K562 (cell line): ENCODE results near the gene LPCAT1. TPM values are rescaled to one million over a fixed set of nuclear protein-coding genes. Genes with fewer than 3 reads are reported as not detected.

Experiments
- ATAC-seq: fragments of 200-7000 bp; cut with Tn5 transposase; 3 replicates; pipeline ENCODE4 v1.9.1; 2020; ENCODE audit warnings: moderate library complexity
- BruUV-seq: library from RNA; stranded (reverse); fragments of 400-500 nt; replicated peaks from 2 replicates; lab custom pipeline; 2021; lab: Mats Ljungman, UMichigan
- CTCF ChIA-PET: fragments of 300-600 bp; formaldehyde crosslinking; extraction: SDS; loops from one replicate; lab custom pipeline; 2021; ENCODE audit warnings: low intra/inter-chr PET ratio; lab: Yijun Ruan, JAX
- POLR2A ChIA-PET: fragments of 300-600, 350-650 bp; sonication (Branson Sonifier 250); formaldehyde crosslinking; extraction: SDS; loops from one replicate; lab custom pipeline; 2021; ENCODE audit warnings: antibody characterized with exemption, inconsistent platforms; lab: Yijun Ruan, JAX
- DNase-seq, 4 experiments: peaks; one replicate each; pipeline versions ENCODE4 v3.0.0 to v3.0.0-alpha.2; 2011 to 2018; ENCODE audit warnings: low spot score in 3 of 4, mixed read lengths in 3 of 4; ENCODE audit errors: extremely low read depth in 1 of 4
- FAIRE-seq: peaks from 2 replicates; lab custom pipeline; 2011; peaks lifted over from hg19 to GRCh38; lab: Jason Lieb, UNC
- H2AFZ ChIP-seq: 2 replicates; pipeline ENCODE4 v1.6.0; 2011; ENCODE audit warnings: low read depth, low read length, control low read depth, inconsistent platforms
- H3K27ac ChIP-seq: fragments of 200-600 bp; 3 replicates; pipeline ENCODE4 v1.8.0; 2011; ENCODE audit warnings: low read depth, mild to moderate bottlenecking, control low read depth, inconsistent platforms, low read length, moderate library complexity, mixed read lengths; ENCODE audit errors: extremely low read depth
- H3K27me3 ChIP-seq, 2 experiments: fragments of 300-600 bp in 1 of 2; 2 replicates in 1 of 2; 3 replicates in 1 of 2; pipeline versions ENCODE4 v1.6.0 to v1.8.0; 2011; ENCODE audit warnings: inconsistent platforms in 2 of 2, low read length in 2 of 2, mild to moderate bottlenecking in 1 of 2, mixed read lengths in 1 of 2, moderate library complexity in 1 of 2; ENCODE audit not compliant: control insufficient read depth in 2 of 2, insufficient read depth in 2 of 2
- H3K36me3 ChIP-seq: fragments of 300-600 bp; 3 replicates; pipeline ENCODE4 v1.8.0; 2011; ENCODE audit warnings: mild to moderate bottlenecking, low read length, inconsistent platforms; ENCODE audit not compliant: control insufficient read depth, insufficient read depth
- H3K4me1 ChIP-seq, 2 experiments: fragments of 200-600 bp in 1 of 2; replicated peaks in 1 of 2; 2 replicates in 1 of 2; 3 replicates in 1 of 2; pipeline versions ENCODE4 v1.5.1 to v1.8.0; 2011; ENCODE audit warnings: inconsistent platforms in 2 of 2, low read length in 2 of 2, mild to moderate bottlenecking in 1 of 2, mixed read lengths in 1 of 2, moderate library complexity in 1 of 2; ENCODE audit not compliant: control insufficient read depth in 2 of 2, insufficient read depth in 2 of 2
- H3K4me2 ChIP-seq: 2 replicates; pipeline ENCODE4 v1.6.1; 2011; ENCODE audit warnings: low read length, control low read depth, inconsistent platforms, mixed read lengths; ENCODE audit not compliant: insufficient read depth
- H3K4me3 ChIP-seq: fragments of 200-600 bp; sonication (generic), shearing (Covaris generic); 2 replicates; pipeline ENCODE4 v1.5.1; 2016; ENCODE audit warnings: control low read depth, inconsistent platforms
- H3K79me2 ChIP-seq: fragments of 200-600 bp; 3 replicates; pipeline ENCODE4 v1.8.0; 2011; ENCODE audit warnings: low read length, inconsistent platforms; ENCODE audit not compliant: control insufficient read depth, insufficient read depth
- H3K9ac ChIP-seq, 2 experiments: 2 replicates each; pipeline versions ENCODE4 v1.6.0 to v1.6.1; 2011; ENCODE audit warnings: low read depth in 2 of 2, low read length in 2 of 2, control low read depth in 1 of 2, inconsistent platforms in 1 of 2, mild to moderate bottlenecking in 1 of 2, mixed read lengths in 1 of 2; ENCODE audit not compliant: insufficient read depth in 1 of 2
- H3K9me1 ChIP-seq: one replicate; pipeline ENCODE4 v1.6.0; 2011; ENCODE audit warnings: inconsistent platforms, mild to moderate bottlenecking, low read length, moderate library complexity; ENCODE audit not compliant: control insufficient read depth, insufficient read depth
- H3K9me3 ChIP-seq: replicated peaks from 2 replicates; pipeline ENCODE4 v1.5.1; 2011; ENCODE audit warnings: low read depth, low read length, inconsistent platforms; ENCODE audit not compliant: control insufficient read depth, insufficient read depth
- H4K20me1 ChIP-seq: replicated peaks from 2 replicates; pipeline ENCODE4 v1.6.1; 2011; ENCODE audit warnings: low read length, inconsistent platforms, mixed read lengths; ENCODE audit not compliant: control insufficient read depth, insufficient read depth
- CBFA2T2 ChIP-seq: fragments of 450-650 bp; conservative IDR thresholded peaks from 2 replicates; pipeline ENCODE4 v1.6.1; 2017; ENCODE audit warnings: mild to moderate bottlenecking
- CBFB ChIP-seq: sonication (generic); formaldehyde crosslinking; IDR thresholded peaks from 2 replicates; pipeline ENCODE4 v1.4.0; 2020; ENCODE audit warnings: mild to moderate bottlenecking, missing genetic modification reagents
- GABPB1 ChIP-seq: sonication (generic); formaldehyde crosslinking; IDR thresholded peaks from 2 replicates; pipeline ENCODE4 v1.8.0; 2022; ENCODE audit warnings: mild to moderate bottlenecking, missing genetic modification reagents
- GTF2A2 ChIP-seq: IDR thresholded peaks from 2 replicates; pipeline ENCODE4 v1.6.1; 2016; ENCODE audit warnings: mild to moderate bottlenecking, missing genetic modification characterization, missing compliant biosample characterization
- JUN ChIP-seq, 2 experiments: sonication (generic) in 1 of 2; formaldehyde crosslinking in 1 of 2; IDR thresholded peaks; 2 replicates each; pipeline versions ENCODE4 v1.6.1 to v1.8.0; 2012 to 2022; ENCODE audit warnings: borderline replicate concordance in 2 of 2, mild to moderate bottlenecking in 2 of 2, improper control_type of control experiment in 1 of 2, low read depth in 1 of 2, low read length in 1 of 2, missing genetic modification reagents in 1 of 2
- RCOR1 ChIP-seq, 2 experiments: IDR thresholded peaks; 2 replicates each; pipeline ENCODE4 v1.6.1; 2012; ENCODE audit warnings: low read depth in 2 of 2, low read length in 2 of 2, borderline replicate concordance in 1 of 2, improper control_type of control experiment in 1 of 2
- ZBTB17 ChIP-seq: fragments of 450-650 bp; formaldehyde crosslinking; IDR thresholded peaks from 2 replicates; pipeline ENCODE4 v1.4.0; 2020; ENCODE audit warnings: mild to moderate bottlenecking
- ZNF140 ChIP-seq: fragments of 250-450 bp; sonication (Bioruptor Pico); IDR thresholded peaks from 2 replicates; pipeline ENCODE4 v1.8.0; 2021; ENCODE audit warnings: moderate library complexity, mild to moderate bottlenecking, inconsistent platforms
- ZNF445 ChIP-seq: fragments of 250-450 bp; sonication (Bioruptor Pico); IDR thresholded peaks from 2 replicates; pipeline ENCODE4 v1.4.0; 2020; ENCODE audit warnings: low read depth, mild to moderate bottlenecking, moderate library complexity
- ZZZ3 ChIP-seq: fragments of 450-650 bp; IDR thresholded peaks from 2 replicates; pipeline ENCODE4 v1.6.1; 2016; ENCODE audit warnings: antibody characterized with exemption, mild to moderate bottlenecking, moderate library complexity
- WGBS: fragments of 100-300 bp; shearing (Covaris generic); methylation state at CpG from one replicate; pipeline ENCODE4 v1.1.6; 2016; ENCODE audit warnings: low coverage, mixed read lengths; ENCODE audit not compliant: insufficient coverage; ENCODE audit errors: missing lambda C conversion rate; 5-methylcytosine and 5-hydroxymethylcytosine counted together
- in situ Hi-C: fragments of 300-500 bp; cut with MboI; formaldehyde crosslinking; loops from 4 replicates; pipeline ENCODE4 v1.15.0; 2018; ENCODE audit warnings: inconsistent platforms, mixed read lengths
- intact Hi-C: fragments of 100-400 bp; cut with micrococcal nuclease; formaldehyde crosslinking; loops from 2 replicates; pipeline ENCODE4 v1.14.2; 2022
- polyA plus RNA-seq, 8 experiments: library from polyadenylated mRNA; depleted of rRNA in 4 of 8; stranded (reverse) in 5 of 8; unstranded in 3 of 8; fragments of >200 nt; fragmentation: Nextera tagmentation in 2 of 8; fragmentation: Illumina TruSeq in 1 of 8; extraction: Ambion mirVana in 2 of 8; extraction: Trizol in 1 of 8; gene quantifications; 2 replicates each; pipeline versions ENCODE4 v1.2.1 to v1.2.3, GENCODE V29; 2011 to 2014; ENCODE audit warnings: inconsistent platforms in 1 of 8, missing spikeins in 1 of 8
- total RNA-seq, 7 experiments: library from RNA; depleted of rRNA in 6 of 7; stranded (reverse); fragments of >200 nt in 6 of 7; fragmentation: Illumina TruSeq in 2 of 7; extraction: Trizol in 2 of 7; gene quantifications; 2 replicates each; pipeline versions ENCODE4 v1.2.1 to v1.2.3, GENCODE V29; 2011 to 2021; ENCODE audit warnings: low replicate concordance in 1 of 7
- TF ChIP-seq, protein P1 (sequence below), 2 experiments: fragments of 150-350 bp in 1 of 2; IDR thresholded peaks; 2 replicates each; pipeline ENCODE4 v1.6.1; 2012 to 2016; ENCODE audit warnings: low read depth in 2 of 2, low read length in 2 of 2, mild to moderate bottlenecking in 1 of 2, moderate library complexity in 1 of 2
- TF ChIP-seq, protein P2 (sequence below): fragments of 250-450 bp; sonication (Bioruptor Pico); IDR thresholded peaks from 2 replicates; pipeline ENCODE4 v1.8.0; 2022; ENCODE audit warnings: inconsistent platforms, mild to moderate bottlenecking, moderate library complexity, borderline replicate concordance
- TF ChIP-seq, protein P3 (sequence below): fragments of 200-800 bp; sonication (Bioruptor generic); IDR thresholded peaks from 2 replicates; pipeline ENCODE4 v1.6.1; 2017; ENCODE audit warnings: missing genetic modification characterization, missing compliant biosample characterization

The LPCAT1 gene
- total and polyA plus RNA-seq, 9 of the 15 experiments (the other 6 are each of a cell fraction or from before 2014, with no cell fraction given) = 0.14 to 18.4 (median 13.9) TPM

DNA sequence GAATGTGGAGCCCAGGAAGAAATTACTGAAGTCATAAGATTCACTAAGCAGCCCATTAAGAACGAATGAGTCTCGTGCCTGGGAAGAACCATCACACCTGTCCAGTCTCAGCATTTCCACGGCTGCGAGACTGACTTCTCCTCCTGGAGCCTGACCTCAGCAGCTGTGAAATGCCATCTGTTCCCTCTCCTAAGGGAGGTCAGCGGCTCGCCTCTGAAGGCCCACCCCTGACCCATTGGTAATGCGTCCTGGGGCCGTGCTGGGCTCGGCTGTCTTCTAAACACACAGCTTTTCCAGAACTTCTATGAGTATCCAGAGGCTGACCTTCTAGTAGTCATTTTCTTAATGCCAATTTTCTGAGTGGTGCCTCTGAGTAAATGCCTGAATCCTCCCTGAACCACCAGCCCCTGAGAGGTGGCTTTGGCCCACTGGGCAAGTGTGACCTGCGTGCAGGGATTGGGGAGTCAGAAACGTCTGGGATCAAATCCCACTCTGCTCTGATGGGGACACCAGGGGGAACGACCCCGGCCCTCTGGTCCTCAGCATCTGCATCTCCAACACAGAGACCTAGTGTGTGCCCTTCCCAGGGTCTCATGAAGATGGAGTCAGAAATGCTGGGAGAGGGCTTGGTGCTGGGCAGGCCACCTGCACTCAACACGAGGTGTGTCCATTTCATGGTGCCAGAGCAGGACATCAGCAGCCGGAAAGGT, 84.2 kb downstream of the LPCAT1 start:
- Histone ChIP-seq H3K4me1 (no peaks in the 10 kb centered on the region; a peak in 2 of 5 replicates), H3K79me2 (no peaks in the 10 kb centered on the region), H3K4me3 (no peak overlapping the region), H3K9me3 (no peaks in the 10 kb centered on the region), H3K27ac (no peak overlapping the region), H3K4me2 (no peak overlapping the region), H3K36me3 (no peaks in the 10 kb centered on the region), H4K20me1 (no peaks in the 10 kb centered on the region), H2AFZ (no peak overlapping the region), H3K9ac (no peak overlapping the region), H3K27me3 (peaks cover 49 to 74% of the 10 kb centered on the region in 2 experiments), H3K9me1 (no peaks in the 10 kb centered on the region)
- TF ChIP-seq, protein P1, sequence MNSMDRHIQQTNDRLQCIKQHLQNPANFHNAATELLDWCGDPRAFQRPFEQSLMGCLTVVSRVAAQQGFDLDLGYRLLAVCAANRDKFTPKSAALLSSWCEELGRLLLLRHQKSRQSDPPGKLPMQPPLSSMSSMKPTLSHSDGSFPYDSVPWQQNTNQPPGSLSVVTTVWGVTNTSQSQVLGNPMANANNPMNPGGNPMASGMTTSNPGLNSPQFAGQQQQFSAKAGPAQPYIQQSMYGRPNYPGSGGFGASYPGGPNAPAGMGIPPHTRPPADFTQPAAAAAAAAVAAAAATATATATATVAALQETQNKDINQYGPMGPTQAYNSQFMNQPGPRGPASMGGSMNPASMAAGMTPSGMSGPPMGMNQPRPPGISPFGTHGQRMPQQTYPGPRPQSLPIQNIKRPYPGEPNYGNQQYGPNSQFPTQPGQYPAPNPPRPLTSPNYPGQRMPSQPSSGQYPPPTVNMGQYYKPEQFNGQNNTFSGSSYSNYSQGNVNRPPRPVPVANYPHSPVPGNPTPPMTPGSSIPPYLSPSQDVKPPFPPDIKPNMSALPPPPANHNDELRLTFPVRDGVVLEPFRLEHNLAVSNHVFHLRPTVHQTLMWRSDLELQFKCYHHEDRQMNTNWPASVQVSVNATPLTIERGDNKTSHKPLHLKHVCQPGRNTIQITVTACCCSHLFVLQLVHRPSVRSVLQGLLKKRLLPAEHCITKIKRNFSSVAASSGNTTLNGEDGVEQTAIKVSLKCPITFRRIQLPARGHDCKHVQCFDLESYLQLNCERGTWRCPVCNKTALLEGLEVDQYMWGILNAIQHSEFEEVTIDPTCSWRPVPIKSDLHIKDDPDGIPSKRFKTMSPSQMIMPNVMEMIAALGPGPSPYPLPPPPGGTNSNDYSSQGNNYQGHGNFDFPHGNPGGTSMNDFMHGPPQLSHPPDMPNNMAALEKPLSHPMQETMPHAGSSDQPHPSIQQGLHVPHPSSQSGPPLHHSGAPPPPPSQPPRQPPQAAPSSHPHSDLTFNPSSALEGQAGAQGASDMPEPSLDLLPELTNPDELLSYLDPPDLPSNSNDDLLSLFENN (IDR thresholded peaks at IDR 0.05; ENCODE audit: low read depth in 2 of 2, low read length in 2 of 2) = no peak
- TF ChIP-seq, protein P2, sequence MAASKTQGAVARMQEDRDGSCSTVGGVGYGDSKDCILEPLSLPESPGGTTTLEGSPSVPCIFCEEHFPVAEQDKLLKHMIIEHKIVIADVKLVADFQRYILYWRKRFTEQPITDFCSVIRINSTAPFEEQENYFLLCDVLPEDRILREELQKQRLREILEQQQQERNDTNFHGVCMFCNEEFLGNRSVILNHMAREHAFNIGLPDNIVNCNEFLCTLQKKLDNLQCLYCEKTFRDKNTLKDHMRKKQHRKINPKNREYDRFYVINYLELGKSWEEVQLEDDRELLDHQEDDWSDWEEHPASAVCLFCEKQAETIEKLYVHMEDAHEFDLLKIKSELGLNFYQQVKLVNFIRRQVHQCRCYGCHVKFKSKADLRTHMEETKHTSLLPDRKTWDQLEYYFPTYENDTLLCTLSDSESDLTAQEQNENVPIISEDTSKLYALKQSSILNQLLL (CRISPR knock-in tag) = no peak
- TF ChIP-seq RCOR1 (IDR thresholded peaks at IDR 0.05; ENCODE audit: borderline replicate concordance in 1 of 2, low read depth in 2 of 2, low read length in 2 of 2) (no peak), ZNF140 (CRISPR knock-in tag) (no peak), ZZZ3 (no peak), CBFB (CRISPR knock-in tag) (no peak), ZNF445 (CRISPR knock-in tag) (no peak), ZBTB17 (no peak), GABPB1 (CRISPR knock-in tag) (no peak), CBFA2T2 (no peak), JUN (IDR thresholded peaks at IDR 0.05; ENCODE audit: borderline replicate concordance, low read depth, low read length) (no peak), JUN (CRISPR knock-in tag; IDR thresholded peaks at IDR 0.05; ENCODE audit: borderline replicate concordance) (no peak), GTF2A2 (tag) (no peak)
- TF ChIP-seq, protein P3, sequence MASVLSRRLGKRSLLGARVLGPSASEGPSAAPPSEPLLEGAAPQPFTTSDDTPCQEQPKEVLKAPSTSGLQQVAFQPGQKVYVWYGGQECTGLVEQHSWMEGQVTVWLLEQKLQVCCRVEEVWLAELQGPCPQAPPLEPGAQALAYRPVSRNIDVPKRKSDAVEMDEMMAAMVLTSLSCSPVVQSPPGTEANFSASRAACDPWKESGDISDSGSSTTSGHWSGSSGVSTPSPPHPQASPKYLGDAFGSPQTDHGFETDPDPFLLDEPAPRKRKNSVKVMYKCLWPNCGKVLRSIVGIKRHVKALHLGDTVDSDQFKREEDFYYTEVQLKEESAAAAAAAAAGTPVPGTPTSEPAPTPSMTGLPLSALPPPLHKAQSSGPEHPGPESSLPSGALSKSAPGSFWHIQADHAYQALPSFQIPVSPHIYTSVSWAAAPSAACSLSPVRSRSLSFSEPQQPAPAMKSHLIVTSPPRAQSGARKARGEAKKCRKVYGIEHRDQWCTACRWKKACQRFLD = no peak
- POLR2A ChIA-PET = no interaction called here
- no peak for ATAC-seq
- WGBS = 1% methylated on average over 15 of the region's 15 CpGs
- intact Hi-C loops = no loop called here
- DNase-seq = no peak
- no TSS peak for BruUV-seq
- in situ Hi-C loops = no loop called here
- CTCF ChIA-PET = no interaction called here
- FAIRE-seq = no peak
